Ecto neural progenitor cell (in vitro differentiated cells): ENCODE results near the gene CES1.
"Not testable (repeated sequence)": the region's sequence is repeated elsewhere in the genome, so short reads cannot be mapped to it uniquely, and the experiment has no call there.

Experiments used
- DNase-seq: peaks from one replicate; pipeline ENCODE4 v3.0.0-alpha.2; 2018; ENCODE audit warnings: low spot score

CES1 gene

GRCh38 chr16:55832773-55833691 is at the start of gene CES1:
Gene CES1, minus strand, starts transcription at chr16:55833096. Its CDS starts 41 bp downstream, at chr16:55833055.
- DNase-seq: peak; percentile 83

GRCh38 chr16:55876854-55877253 is 44.0 kb upstream of the CES1 start:
- no peak for DNase-seq

GRCh38 chr16:55875273-55875672 is 42.4 kb upstream of the CES1 start, which contains the start of gene CES5A:
Gene CES5A, minus strand, starts transcription at chr16:55875373. Its CDS starts 152 bp downstream, at chr16:55875221.
- no peak for DNase-seq

GRCh38 chr16:55873122-55873521 is 40.2 kb upstream of the CES1 start:
- DNase-seq: no peak

DNA sequence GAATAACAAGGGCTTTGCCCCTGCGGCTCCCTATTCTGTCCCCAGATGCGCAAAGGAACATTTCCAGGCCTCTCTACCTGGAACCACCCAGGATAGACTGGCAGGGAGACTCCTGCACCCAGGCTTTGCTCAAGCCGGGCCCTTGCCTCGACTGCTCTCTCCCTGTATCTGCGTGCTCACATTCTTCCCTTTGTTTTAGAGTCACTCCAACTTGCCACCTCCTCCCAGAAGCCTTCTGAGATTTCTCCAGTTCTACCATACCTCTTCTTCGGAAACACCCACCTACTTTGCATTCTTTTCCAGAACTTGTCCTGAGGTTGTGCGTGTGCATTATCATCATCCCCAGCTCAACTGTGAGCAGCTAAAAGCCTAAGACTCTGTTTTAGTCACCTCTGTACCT is 39.2 kb upstream of the CES1 start:
- no peak for DNase-seq

- DNase-seq: no peak
Observed at GRCh38 chr16:55871411-55872038, 38.6 kb upstream of the CES1 start.

DNA sequence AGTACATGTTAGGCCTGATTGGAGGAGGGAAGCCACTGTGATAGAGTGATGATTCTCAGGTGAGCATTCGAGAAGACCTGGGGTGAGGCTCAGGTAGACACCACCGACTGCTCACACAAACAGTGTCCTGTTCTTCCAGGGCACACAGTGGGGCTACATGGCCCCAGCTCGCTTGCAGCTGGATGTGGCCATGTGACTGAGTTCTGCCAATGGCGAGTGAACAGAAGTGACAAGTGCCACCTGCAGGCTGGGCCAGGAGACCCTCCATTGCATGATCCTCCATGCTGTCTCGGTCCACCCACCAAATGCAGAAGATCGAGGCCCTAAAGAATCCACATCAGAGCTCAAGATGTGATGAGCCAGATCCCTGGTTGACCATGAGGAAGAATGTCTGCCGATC is 36.1 kb upstream of the CES1 start:
- DNase-seq: no peak

- no peak for DNase-seq
Observed at GRCh38 chr16:55868137-55868536, 35.2 kb upstream of the CES1 start.

- no peak for DNase-seq
Observed at GRCh38 chr16:55861288-55861687, 28.4 kb upstream of the CES1 start.

- not testable (repeated sequence) for DNase-seq
Observed at GRCh38 chr16:55857650-55858049, 24.8 kb upstream of the CES1 start.

GRCh38 chr16:55856950-55857349 is 24.1 kb upstream of the CES1 start:
- no peak for DNase-seq

GRCh38 chr16:55853114-55853513 is 20.2 kb upstream of the CES1 start:
- no peak for DNase-seq

DNA sequence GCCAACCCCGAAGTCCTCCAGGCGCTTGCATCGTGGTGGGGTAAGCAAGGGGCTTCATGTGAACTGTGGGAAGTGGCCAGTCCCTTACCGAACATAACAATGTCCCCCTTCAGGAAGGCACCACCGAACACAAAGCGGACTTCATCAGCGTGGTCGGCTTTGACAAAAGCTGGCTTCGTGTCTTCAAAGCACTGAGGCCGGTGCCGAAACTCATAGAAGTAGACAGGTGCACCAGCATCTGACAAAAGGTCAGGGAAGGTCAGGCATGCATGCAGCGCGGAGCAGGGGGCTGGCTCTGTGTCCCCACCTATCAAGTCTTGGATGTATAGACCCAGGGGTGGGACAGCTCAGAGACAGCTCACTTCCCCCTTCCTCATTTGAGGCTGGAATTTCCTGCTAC is 16.6 kb upstream of the CES1 start:
- DNase-seq: no peak

GRCh38 chr16:55846598-55847346 is 13.9 kb upstream of the CES1 start:
- no peak for DNase-seq

DNA sequence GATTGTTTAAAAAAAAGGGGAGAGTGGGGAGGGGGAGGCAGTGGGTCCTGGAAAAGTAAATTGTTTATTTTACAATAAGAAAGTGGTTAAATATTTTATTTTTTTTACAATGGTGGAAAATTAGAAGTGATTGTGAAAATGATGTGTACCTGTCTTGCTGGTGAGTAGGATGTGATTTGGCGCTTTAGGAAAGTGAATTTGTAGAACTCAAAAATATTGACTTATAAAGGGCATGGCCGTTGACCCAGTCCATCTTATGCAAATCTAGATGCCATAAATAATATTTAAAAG is 10.2 kb upstream of the CES1 start:
- no peak for DNase-seq

- no peak for DNase-seq
Observed at GRCh38 chr16:55842369-55843104, 9.6 kb upstream of the CES1 start.

DNA sequence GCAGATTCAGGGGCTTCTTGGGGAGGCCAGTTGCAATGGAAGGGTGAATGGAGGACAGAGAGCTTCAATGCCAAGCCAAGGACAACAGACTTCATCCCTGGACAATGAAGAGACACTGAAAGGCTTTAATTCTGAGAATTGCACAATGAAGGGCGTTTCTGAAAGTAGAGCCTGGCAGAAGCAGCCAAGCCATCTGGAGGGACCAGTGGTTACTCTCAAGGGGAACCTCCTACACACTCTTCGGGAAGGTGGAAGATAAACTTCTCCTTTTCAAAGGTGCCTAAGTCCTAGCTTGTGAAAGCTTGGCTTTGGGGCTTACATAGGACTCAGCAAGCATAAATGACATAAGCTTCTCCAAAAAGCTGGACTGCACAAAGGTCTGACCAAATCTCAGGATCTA is 6.2 kb upstream of the CES1 start:
- DNase-seq: no peak

- DNase-seq: no peak
Observed at GRCh38 chr16:55836158-55836611, 3.3 kb upstream of the CES1 start.

DNA sequence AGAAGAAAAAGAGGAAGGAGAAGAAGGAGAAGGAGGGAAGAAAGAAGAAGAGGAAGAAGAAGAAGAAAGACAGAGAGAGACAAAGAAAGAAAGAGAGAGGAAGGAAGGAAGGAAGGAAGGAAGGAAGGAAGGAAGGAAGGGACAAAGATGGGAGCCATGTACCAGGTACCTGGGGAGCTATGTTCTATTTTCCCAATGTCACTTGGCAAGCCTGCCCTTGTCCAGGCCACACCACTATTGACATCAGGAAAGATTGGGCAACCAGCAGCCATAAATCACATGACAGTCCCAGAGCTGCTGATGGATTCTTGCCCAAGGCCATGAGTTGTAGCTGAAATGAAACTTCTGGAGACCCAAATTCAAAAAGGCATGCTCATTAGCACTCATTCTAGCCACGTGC is 2.7 kb upstream of the CES1 start:
- no peak for DNase-seq

DNA sequence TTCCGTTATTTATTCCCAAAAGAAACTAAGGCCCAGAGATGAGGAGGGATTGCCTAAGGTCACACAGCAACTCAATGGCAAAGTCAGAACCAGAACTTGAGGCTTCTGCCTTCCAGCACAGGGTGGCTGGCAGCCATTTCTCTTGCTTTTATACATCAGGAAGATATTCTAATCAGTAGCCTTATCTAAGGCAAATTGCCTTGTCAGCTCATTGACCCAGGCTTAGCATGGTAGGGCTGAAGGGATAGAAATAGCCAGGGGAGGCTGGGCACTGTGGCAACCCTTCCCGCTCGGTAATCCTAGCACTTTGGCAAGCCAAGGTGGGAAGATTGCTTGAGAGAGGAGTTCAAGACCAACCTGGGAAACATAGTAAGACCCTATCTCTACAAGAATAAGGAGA is 2.3 kb upstream of the CES1 start:
- not testable (repeated sequence) for DNase-seq

- no peak for DNase-seq
Observed at GRCh38 chr16:55834049-55834448, 1.2 kb upstream of the CES1 start.

GRCh38 chr16:55832425-55832772 is 497 bp downstream of the CES1 start:
- DNase-seq: no peak
